GM19099 (cell line): ENCODE data around the gene VAT1L.

ENCODE experiments used
- POLR2A ChIP-seq: IDR thresholded peaks from 3 replicates; pipeline ENCODE4 v1.6.1; 2011; ENCODE audit warnings: low read depth; ENCODE audit not compliant: insufficient read length; ENCODE audit errors: extremely low read depth

Gene VAT1L

GRCh38 chr16:77897129-77897437 is 108.7 kb downstream of the VAT1L start:
- no peak for TF ChIP-seq POLR2A

- TF ChIP-seq POLR2A, result no peak
These were observed 109.7 kb downstream of the VAT1L start for GRCh38 chr16:77897831-77898605.

GRCh38 chr16:77898671-77899211 is 110.4 kb downstream of the VAT1L start:
- no peak for TF ChIP-seq POLR2A

DNA sequence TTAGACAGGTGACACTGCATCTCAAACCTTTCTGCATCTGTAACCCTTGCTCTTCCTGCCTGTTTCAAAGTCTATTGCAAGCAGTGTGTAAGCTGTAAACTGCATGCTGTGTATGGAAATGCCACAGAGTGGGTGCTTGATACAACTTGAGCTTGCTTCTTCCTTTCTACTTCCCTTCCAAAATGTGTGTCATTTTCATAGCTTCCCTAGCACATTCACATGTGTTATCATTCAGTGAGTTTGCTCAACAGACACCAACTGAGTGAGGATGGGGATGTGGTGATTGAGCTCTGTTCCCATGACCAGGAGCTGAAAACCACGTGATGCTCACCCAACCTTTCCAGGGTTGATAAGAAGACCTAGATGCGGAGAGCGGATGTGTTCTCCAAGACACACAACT is 111.1 kb downstream of the VAT1L start:
- TF ChIP-seq POLR2A, result no peak

DNA sequence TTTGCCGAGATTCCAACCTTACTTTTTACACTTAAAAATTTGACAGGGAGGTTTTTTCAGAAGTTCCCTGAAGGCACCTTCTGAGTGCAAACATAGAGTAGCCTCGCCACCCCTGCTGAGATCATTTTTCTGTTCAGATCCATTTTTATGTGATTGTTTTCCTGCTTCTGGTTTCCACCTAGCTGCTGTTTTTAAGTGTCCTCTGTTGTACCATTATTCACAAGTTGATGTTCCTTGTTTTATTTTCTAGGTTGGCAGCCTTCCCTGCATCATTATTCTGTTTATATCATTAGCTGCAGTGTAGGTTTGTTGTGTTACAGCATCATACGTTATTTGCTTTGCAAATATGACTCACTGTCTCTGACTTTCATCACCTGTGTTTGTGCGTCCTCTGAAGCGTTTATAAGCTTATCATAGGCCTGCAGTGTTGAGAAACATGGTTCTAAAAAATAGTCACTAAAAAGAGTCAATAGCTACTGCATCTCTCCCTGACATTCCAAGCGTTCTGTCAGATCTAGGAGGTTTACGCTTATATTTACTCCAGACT is 117.1 kb downstream of the VAT1L start:
- no peak for TF ChIP-seq POLR2A

DNA sequence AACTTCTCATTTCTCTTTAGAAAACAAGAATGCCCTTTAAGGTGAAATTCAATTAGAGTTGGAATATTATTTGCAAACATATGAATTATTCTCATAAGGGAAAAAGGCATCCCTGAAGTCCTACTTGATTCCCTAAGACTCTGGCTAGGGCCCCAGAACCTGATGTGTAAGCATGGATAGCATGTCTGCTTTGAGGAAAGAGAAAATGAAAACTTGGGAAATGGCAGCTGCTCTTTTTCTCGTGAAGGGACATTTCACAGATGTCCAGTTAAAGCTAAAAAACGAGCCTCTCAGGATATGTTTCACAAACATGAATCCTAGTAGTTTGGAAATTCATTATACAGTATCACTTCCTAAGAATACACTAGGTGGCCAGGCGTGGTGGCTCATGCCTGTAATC is 121.7 kb downstream of the VAT1L start:
- no peak for TF ChIP-seq POLR2A

GRCh38 chr16:77912617-77913016 is 124.3 kb downstream of the VAT1L start:
- TF ChIP-seq POLR2A, result no peak

DNA sequence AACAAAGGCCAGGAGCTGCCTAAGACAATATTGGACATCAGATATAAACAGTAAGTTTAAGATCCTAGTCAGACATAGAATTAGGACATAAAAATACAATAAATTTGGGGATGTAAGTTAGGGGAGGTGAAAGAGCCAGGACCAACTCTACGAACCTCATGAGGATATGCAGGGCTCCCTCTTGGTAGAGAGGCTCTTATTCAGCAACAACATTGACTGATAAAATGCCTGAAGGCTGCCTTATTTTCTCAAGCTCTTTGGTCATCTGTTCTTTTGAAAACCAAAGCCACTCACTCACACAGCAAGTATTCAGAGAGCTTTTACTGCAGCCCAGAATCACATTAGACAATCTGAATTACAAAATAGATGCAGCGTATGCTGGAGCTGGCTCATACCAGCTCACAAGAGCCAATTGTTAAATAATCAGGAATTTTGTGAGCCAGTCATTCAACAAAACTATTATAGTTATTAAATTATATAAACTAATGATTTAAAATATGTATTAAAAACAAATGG is 125.4 kb downstream of the VAT1L start:
- no peak for TF ChIP-seq POLR2A

DNA sequence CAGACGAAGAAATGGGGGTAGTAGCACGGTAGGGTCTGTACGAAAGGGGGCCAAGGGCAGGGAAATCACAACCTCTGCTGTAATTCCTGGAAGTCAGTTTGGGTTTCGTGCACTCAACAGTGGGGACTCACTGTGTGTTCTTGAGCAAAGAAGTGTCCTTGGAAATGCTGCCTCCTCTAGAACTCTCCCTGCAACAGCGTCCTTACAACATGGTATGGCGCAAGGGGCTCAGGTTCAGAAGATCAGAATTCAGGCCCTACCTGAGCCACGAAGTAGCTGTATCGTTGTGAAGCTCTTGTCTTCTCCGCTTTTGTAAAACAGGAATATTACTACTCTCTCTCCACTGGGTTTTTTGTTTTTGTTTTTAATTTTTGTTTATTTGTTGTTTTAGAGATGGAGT is 127.7 kb downstream of the VAT1L start:
- no peak for TF ChIP-seq POLR2A

- no peak for TF ChIP-seq POLR2A
These were observed 129.6 kb downstream of the VAT1L start for GRCh38 chr16:77917971-77918370.

DNA sequence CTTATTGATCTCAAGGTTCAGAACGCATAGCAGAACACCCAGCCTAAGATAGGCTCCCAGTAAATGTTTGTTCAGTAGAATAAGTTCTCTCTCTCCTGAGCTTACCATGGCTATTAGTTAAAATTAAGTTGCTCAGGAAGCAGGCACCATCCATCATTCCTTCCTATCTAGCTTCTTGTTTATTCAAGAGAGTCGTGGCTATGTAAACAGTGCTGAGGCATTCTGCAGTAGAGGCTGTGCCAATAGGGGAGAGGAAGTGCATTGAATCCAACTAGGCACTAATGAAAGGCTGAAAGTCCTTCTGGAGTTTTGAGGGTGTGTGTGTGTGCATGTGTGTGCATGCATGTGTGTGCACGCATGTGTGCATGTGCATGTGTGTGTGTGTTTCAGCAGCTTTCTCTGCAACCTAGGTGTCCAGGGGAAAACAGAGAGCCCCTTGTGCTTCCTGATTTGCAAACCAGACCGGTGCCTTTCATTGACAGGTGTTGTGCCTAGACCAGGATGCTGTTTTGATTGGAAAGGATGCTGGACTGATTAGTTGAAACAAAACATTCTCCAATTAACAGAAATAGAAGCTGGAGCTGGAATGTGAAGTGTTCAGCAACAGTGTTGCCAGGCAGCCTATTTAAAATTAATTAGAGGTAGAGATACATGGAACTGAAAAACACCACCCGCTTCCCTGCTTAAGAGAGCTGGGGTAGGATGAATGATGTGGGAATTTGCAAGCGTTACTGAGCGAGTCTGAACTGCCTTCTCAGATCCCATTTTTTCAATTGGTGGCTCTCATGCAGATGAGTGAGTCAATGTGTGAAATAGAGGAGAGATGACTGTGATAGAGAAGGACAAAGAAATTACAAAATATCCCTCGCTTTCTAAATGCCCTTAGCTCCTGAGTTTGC is 130.7 kb downstream of the VAT1L start:
- TF ChIP-seq POLR2A, result no peak

GRCh38 chr16:77919761-77920415 is 131.5 kb downstream of the VAT1L start:
- TF ChIP-seq POLR2A, result no peak

- no peak for TF ChIP-seq POLR2A
These were observed 132.6 kb downstream of the VAT1L start for GRCh38 chr16:77920984-77921383.

DNA sequence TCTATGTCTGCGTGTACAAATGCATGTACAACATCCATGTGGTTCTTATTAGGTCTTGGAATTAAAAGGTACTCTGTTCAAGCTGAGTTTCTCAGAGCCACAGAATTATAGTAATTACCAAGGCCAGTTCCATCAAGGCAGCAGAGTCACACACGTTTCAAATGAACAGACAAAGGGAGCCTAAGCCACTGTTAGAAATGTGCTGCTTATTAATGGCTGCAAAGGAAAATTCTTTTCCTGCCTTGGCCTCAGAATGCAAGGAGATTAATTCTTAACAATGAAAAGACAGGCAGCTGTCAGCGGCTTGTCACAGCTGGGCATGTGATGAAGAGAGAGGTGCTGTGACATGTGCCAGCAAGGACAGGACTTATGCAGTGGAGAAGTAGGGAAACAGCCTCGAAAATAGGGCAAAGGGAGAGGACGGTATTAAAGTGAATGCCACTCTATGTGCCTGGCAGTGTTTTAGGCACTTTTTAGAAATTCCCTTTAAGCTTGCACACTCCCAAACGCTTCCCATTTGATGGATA is 133.9 kb downstream of the VAT1L start:
- no peak for TF ChIP-seq POLR2A

- no peak for TF ChIP-seq POLR2A
These were observed 137.2 kb downstream of the VAT1L start for GRCh38 chr16:77925531-77925930.
